Activated CD4-positive, alpha-beta T cell treated with anti-CD3 and anti-CD28 coated beads, Interleukin-2, amount 50 U/mL, for 1 hour (primary cell): ENCODE data around the gene MRPL30.
A peak's percentile ranks its signal among the peaks of the same experiment; 100 is the strongest.
"Not testable (repeated sequence)": the region's sequence is repeated elsewhere in the genome, so short reads cannot be mapped to it uniquely, and the experiment has no call there.

Source experiments
- DNase-seq: peaks from one replicate; pipeline ENCODE4 v3.0.0-alpha.2; 2020

MRPL30 gene

GRCh38 chr2:99180755-99181623 is at the start of gene MRPL30, which contains the start of gene MITD1:
Gene MRPL30 (plus strand): TSS chr2:99181184. CDS start chr2:99186204, 5,020 bp downstream.
Gene MITD1 (minus strand): TSS chr2:99181058. CDS start chr2:99180981, 77 bp downstream.
- DNase-seq = peak; percentile 86

- DNase-seq = not testable (repeated sequence)
Measured at GRCh38 chr2:99135044-99135556, 45.9 kb upstream of the MRPL30 start.

DNA sequence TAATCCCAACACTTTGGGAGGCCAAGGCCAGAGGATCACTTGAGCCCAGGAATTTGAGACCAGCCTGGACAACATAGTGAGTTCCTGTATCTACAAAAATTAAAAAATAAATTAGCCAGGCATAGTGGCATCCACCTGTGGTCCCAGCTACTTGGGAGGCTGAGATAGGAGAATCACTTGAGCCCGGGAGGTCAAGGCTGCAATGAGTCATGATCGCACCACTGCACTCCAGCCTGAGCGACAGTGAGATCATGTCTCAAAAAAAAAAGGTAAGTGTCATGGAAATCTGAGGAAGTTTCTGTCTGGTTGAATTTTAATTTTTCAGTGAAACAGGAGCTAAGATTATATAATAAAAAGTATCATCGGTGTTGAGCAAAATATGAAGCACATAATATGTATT is 42.0 kb upstream of the MRPL30 start:
- no peak for DNase-seq

- no peak for DNase-seq
Measured at GRCh38 chr2:99140056-99140859, 40.7 kb upstream of the MRPL30 start.

DNA sequence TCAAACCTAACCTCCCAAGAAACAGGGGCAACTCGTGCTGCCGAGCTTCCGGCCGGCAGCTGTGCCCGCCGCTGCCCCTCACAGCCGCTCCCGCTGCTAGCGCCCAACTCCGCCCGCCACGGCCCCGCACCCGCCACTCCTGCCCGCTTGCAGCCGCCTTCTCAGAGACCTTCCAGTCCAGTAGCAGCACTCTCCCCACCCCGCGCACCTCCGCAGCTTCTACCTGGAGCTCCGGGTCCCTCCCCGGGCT is 40.2 kb upstream of the MRPL30 start:
- DNase-seq = no peak

GRCh38 chr2:99141110-99142108 is 39.6 kb upstream of the MRPL30 start, which contains the start of gene C2orf15:
Gene C2orf15 (plus strand): TSS chr2:99141707. CDS start chr2:99150559, 8,852 bp downstream.
- peak; percentile 96 for DNase-seq

DNA sequence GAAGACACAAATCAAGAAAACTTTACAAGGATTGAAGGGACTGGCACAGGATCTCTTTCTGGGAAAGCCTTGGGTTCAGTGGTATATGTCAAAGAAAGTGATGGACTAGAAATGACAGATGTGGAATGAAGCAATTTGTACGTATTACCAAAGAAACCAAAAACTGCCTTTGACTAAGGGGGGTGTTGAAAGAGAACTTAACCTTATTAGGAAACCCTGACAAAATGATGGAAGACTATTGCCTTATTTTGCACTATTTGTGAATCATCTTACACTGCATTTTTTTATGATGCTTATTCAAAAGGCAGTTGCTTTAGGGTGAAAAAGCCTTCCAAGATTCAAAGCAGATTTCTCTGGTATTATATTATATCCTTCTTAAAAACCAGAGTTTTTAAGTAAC is 30.3 kb upstream of the MRPL30 start:
- DNase-seq = no peak

DNA sequence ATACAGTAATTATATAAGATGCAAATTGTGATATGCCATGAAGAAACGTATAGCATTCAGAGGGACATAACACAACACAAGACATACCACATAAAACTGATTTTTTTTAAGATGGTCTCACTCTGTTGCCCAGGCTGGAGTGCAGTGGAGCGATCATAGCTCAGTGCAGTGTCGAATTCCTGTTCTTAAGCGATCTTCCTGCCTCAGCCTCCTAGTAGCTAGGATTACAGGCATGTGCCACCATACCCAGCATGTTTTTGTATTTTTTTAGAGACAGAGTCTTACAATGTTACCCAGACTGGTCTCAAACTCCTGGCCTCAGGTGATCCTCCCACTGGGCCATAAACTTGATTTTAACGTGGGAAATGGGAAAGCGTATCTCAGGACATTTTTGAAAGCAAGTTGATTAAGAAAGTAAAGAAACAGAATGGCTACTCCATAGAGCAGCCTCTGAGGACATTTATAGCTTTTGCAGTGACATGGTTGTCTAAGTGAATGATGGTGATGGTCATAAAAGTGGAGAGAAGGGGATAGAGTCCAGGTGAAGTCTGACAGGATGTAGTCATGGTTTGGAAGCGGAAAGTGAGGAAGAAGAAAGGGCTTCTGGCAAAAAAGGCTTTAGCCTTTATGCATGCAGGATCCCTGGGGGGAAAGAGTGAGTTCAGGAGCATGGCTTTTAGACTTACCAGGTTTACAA is 28.6 kb upstream of the MRPL30 start:
- DNase-seq = no peak

DNA sequence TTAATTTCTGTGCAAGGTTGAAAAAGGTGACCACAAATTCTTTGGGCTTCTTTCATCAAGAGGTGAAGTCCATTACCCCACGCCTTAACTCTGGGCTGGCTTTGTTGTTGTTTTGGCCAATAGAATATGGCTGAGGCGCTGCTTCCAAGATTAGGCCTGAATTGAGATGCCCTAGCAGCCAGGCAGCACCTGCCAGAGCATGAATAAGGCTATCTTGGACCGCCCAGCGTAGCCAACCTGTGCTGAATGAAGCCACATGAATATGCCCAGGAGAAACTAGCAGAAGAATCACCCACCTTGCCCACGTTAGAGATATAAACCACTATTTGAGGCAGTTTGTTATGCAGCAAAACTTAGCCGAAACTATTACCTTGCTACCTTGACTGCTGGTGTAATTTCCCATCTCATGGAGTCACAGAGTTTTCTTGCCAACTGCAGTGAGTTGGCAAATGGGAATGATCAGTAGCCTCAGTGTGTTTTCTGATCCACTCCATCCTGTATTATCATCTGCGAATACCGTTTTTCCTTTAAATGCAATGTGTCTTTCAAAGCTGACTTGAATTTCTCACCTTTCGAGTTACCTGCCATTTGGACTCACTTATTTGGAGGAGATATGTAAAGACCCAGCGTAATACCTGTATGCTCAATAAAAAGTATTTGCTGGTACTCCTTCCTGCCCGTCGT is 26.9 kb upstream of the MRPL30 start:
- no peak for DNase-seq

GRCh38 chr2:99154643-99155536 is 26.1 kb upstream of the MRPL30 start, which contains the start of the genes LIPT1 and TSGA10:
Gene LIPT1 (plus strand): TSS chr2:99154967. CDS start chr2:99161958, 6,991 bp downstream.
Gene TSGA10 (minus strand): TSS chr2:99154942. CDS start chr2:99109439, 45,503 bp downstream.
- DNase-seq = peak; percentile 87

DNA sequence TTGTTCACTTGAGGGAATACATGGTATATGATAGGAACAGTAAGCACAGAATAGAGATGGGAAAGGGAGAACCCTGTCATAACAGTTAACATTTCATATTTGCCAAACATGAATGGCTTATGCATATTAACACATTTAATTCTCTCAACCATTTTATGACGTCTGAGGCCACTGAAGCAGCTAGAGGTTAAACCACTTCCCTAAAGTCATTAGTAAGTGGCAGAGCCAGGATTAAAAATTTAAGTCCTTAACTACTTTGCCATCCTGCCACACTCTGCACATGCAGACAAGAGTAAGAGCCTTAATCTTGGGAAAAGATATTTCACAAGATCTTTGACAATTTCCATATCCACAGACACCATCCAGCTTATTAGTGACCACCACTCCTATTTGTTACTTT is 24.1 kb upstream of the MRPL30 start:
- no peak for DNase-seq

- DNase-seq = no peak
Measured at GRCh38 chr2:99158599-99158998, 22.4 kb upstream of the MRPL30 start.

DNA sequence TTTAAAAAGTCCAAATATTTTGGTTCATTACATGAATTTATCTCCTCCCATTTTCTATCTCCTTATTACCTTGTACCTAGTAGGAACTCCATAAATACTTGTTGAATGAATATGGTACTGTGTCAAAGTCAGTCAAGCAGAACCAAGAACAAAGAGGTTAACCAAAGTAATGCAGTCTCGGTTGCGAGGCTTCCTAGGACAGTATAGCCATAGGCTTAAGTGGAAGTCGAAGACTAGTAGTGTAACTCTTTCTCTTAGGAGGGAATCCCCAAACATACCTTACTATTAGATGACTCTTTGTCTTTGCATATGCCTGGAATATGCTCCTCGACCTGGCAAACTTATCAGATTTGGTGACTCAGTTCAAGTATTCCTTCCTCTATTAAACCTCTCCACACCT is 21.4 kb upstream of the MRPL30 start:
- DNase-seq = no peak

DNA sequence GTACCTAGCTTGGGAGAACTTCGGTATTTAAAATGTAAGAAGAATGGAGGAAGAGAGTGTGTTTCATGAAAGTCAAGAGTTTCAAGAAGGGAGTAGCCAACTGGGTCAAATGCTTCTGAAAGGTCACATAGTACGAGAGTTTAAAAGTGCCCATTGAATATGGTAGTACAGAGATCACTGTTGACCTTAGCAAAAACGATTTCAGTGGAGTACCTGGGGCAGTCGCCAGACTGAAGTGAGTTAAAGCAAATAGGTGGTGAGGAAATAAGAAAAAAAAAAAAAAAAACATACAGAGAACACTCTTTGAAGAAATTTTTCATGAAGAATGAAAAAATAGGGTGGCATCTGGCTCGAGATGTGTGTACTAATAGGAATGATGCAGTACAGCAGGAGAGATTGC is 14.8 kb upstream of the MRPL30 start:
- no peak for DNase-seq

DNA sequence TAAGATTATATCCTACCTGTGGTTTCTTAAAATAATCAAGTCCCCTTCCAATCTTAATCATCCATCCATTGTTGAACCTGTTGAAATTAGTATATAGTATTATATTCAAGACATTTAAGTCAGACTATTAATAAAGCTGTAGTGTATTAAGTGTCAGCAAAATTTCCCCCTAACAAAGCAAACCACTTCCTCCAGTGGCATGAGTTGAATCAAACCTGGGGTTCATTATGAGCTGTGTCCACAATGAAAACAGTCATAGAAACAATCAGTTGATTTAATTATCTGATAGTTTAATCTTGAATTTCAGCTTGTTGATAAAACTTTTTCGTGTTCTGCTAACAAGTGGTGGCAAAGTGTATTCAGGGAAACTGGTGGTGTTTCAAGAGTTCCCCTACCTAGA is 11.4 kb upstream of the MRPL30 start:
- DNase-seq = no peak

DNA sequence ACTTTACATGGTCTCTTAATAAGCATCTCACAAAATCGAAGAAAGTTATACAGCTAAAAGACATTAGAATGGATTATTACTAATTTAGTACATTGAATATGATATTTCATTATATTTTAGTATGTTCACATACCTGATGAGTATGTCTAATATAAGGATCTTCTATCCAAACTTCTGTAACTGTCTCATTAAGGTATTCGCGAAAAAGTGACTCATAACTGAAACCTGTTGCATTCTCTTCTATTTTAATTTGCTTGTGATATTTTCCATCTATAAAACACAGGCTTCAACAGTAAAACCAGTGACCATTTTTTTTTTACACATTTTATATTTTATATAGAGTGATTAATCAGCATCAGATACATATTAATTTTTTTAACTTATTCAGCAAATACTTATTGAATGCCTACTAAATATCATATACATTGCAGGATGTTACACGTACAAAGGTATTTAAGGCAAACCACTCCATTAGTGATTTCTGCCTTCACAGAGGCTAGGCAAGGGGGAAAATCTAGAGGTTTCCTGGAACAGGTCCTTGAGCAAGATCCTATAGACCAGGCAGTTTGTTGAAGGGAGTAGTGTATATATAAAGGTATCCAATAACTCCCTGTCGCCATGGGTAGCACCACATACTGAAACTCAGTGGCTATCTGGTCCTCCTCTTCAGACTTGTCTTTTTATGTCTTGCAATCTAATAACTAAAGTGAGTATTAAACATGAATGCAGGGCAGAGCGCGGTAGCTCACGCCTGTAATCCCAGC is 9.4 kb upstream of the MRPL30 start:
- DNase-seq = no peak

DNA sequence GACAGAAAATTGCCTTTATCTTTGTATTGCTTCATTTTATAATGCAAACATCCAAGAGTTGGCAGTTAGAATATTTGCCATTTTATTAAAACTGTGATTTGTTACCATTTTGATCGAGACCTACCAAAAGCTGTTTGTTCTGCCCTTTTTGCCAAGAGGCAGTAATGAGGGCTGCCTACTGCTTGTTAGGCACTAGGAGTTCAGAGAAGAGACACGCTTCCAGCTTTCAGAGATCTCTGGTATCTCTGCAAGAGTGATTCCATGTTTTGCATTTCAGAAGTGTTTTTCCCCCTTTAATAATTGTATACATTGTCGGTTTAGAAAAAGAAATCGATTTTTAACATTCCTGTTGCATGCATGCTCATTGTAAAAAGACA is 628 bp downstream of the MRPL30 start:
- DNase-seq = no peak

- DNase-seq = no peak
Measured at GRCh38 chr2:99183025-99183424, 2.0 kb downstream of the MRPL30 start.

DNA sequence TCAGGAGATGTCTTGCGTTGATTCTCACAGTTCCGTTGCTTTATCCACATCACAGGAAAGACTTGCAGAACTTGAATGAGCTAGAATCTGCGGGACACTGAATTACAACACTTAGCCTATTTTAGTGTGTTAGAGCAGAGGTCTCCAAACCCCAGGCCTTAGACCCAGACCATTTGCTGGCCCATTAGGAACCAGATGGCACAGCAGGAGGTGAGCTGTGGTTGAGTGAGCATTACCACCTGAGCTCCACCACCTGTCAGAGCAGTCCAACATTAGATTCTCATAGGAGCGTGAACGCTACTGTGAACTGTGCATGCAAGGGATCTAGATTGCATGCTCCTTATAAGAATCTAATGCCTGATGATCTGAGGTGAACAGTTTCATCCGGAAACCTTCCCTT is 3.8 kb downstream of the MRPL30 start:
- no peak for DNase-seq
